Prostate gland (tissue), 2 donors: ENCODE data around the gene ZCCHC13. TPM values are rescaled to one million over a fixed set of nuclear protein-coding genes. Genes with fewer than 3 reads are reported as not detected.
"Not testable (repeated sequence)": the region's sequence is repeated elsewhere in the genome, so short reads cannot be mapped to it uniquely, and the experiment has no call there.

ENCODE experiments used
- DNase-seq: peaks from one replicate; pipeline ENCODE4 v3.0.0-alpha.2; 2019; ENCODE audit warnings: low spot score
- H3K27ac ChIP-seq, 2 donors: fragments of 200-600 bp; sonication (generic); 2 replicates each; pipeline ENCODE4 v1.5.1; 2017 to 2019
- H3K27me3 ChIP-seq: fragments of 200-600 bp; sonication (generic); replicated peaks from 2 replicates; pipeline ENCODE4 v1.5.1; 2019; ENCODE audit not compliant: insufficient read depth
- H3K36me3 ChIP-seq, 2 donors: fragments of 200-600 bp; sonication (generic); 1 replicate in 1 of 2; 2 replicates in 1 of 2; pipeline versions ENCODE4 v1.5.1 to v1.8.1; 2017 to 2019
- H3K4me1 ChIP-seq: fragments of 200-600 bp; sonication (generic); replicated peaks from 2 replicates; pipeline ENCODE4 v1.5.1; 2019
- H3K4me3 ChIP-seq, 2 donors: fragments of 200-600 bp; sonication (generic); 2 replicates each; pipeline ENCODE4 v1.5.1; 2017 to 2019
- H3K9me3 ChIP-seq: fragments of 200-600 bp; sonication (generic); 2 replicates; pipeline ENCODE4 v1.5.1; 2017
- POLR2A ChIP-seq: fragments of 450-650 bp; IDR thresholded peaks from one replicate; pipeline ENCODE4 v1.6.1; 2016; ENCODE audit warnings: antibody characterized with exemption, mild to moderate bottlenecking
- POLR2AphosphoS5 ChIP-seq: sonication (generic); formaldehyde crosslinking; IDR thresholded peaks from one replicate; pipeline ENCODE4 v1.6.1; 2017; ENCODE audit warnings: antibody characterized with exemption
- WGBS: methylation state at CpG from one replicate; pipeline ENCODE4 v1.1.5; 2018; 5-methylcytosine and 5-hydroxymethylcytosine counted together
- intact Hi-C: fragments of 100-400 bp; cut with DNase I; formaldehyde crosslinking; loops from one replicate; pipeline ENCODE4 v1.14.2; 2022
- total RNA-seq, 2 donors: library from RNA; depleted of rRNA; stranded (reverse); fragments of >200 nt; gene quantifications; one replicate each; pipeline ENCODE4 v1.1.0, GENCODE V29; 2016
- TF ChIP-seq, protein P1 (sequence below), 4 experiments: fragments of 200-600 bp in 2 of 4; fragments of 450-650 bp in 2 of 4; sonication (generic) in 2 of 4; IDR thresholded peaks; 1 replicate in 3 of 4; 2 replicates in 1 of 4; pipeline ENCODE4 v1.5.1; 2016 to 2019; ENCODE audit warnings: antibody characterized with exemption in 4 of 4, mild to moderate bottlenecking in 2 of 4, moderate library complexity in 2 of 4

ZCCHC13 gene
- total RNA-seq, 2 donors from 2014 or later: 3.7 TPM; not detected in 1

DNA sequence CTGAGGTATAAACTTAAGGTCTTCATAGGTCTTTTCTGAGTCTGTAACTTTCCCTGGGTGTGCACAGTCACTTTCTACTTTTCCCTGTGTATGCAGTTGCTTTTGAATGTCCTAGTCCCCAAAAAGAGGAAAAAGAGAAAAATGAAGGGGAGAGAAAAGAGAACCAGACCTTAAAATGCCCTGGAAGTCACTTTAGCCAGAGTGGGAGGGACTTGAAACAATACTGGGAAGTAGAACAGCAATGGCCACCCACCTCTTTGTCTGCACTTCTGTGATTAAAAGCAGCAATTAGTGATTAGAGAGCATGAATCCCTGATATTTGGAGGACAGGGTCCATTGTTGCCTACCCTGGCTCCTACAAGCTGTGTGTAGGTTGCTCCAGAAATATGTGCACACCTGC is 36.1 kb downstream of the ZCCHC13 start:
- Histone ChIP-seq H3K36me3 (no peaks in the 10 kb centered on the region), H3K27ac (no peak overlapping the region), H3K4me3 (no peak overlapping the region), H3K27me3 (no peaks in the 10 kb centered on the region), H3K4me1 (no peaks in the 10 kb centered on the region), H3K9me3 (no peaks in the 10 kb centered on the region)
- intact Hi-C loops: no loop called here
- no peak for DNase-seq
- TF ChIP-seq POLR2AphosphoS5: no peak
- no peak for TF ChIP-seq POLR2A
- TF ChIP-seq, protein P1, sequence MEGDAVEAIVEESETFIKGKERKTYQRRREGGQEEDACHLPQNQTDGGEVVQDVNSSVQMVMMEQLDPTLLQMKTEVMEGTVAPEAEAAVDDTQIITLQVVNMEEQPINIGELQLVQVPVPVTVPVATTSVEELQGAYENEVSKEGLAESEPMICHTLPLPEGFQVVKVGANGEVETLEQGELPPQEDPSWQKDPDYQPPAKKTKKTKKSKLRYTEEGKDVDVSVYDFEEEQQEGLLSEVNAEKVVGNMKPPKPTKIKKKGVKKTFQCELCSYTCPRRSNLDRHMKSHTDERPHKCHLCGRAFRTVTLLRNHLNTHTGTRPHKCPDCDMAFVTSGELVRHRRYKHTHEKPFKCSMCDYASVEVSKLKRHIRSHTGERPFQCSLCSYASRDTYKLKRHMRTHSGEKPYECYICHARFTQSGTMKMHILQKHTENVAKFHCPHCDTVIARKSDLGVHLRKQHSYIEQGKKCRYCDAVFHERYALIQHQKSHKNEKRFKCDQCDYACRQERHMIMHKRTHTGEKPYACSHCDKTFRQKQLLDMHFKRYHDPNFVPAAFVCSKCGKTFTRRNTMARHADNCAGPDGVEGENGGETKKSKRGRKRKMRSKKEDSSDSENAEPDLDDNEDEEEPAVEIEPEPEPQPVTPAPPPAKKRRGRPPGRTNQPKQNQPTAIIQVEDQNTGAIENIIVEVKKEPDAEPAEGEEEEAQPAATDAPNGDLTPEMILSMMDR (IDR thresholded peaks at IDR 0.05): no peak

DNA sequence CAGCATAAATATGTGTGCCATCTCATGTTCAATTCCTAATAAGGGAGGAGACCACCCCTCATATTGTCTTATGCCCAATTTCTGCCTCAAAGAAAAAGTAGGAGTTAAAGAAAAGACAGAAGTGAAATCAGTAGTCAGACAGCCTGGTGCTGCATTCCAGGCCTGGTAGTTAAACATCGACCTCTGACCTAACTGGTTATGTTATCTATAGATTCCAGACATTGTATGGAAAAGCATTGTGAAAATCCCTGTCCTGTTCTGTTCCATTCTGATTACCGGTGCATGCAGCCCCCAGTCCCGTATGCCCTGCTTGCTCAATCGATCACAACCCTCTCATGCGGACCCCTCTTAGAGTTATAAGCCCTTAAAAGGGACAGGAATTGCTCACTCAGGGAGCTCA is 38.2 kb downstream of the ZCCHC13 start:
- H3K27ac ChIP-seq, DNase-seq, H3K9me3 ChIP-seq, H3K36me3 ChIP-seq, intact Hi-C loops, H3K4me1 ChIP-seq, H3K27me3 ChIP-seq, H3K4me3 ChIP-seq: not testable (repeated sequence)
- WGBS: 80% methylated on average over 5 of the region's 5 CpGs

DNA sequence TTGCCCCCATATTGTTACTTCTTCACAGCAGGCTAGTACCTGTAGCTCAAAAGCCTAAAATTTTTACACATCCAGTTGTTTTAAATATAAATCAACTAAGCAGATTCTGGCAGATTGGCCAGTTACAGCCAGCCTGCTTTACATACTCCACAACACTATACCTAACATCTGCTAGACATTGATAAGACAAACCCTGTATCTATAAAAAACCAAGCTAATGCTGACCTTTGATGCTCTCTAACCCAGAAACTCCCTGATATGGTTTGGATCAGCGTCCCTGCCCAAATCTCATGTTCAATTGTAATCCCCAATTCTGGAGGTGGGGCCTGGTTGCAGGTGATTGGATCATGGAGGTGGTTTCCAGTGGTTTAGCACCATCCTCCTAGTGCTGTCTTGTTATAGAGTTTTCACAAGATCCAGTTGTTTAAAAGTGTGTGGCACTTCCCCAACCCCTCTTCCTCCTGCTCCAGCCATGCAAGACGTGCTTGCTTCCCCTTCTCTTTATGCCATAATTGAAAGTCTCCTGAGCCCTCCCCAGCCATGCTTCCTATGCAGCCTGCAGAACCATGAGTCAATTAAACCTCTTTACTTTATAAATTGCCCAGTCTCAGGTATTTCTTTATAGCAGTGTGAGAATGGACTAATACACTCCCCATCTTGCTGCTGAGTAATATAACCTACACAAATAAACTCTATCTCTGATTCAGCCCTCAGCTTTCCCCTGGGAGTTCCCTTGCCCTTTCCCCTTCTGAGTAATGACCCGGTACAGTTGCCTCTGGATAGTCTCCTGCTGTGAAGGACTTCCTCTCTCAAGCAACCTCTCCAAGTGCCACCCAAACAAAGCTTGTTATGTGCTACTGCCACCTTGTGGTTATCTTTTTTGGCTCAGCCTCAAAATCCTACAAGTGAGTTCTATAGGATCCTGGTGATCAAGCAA is 39.6 kb downstream of the ZCCHC13 start:
- intact Hi-C loops: no loop called here
- H3K4me3 ChIP-seq: no peak overlapping the region
- no peaks in the 10 kb centered on the region for H3K9me3 ChIP-seq
- DNase-seq: peak; percentile 15
- no peaks in the 10 kb centered on the region for H3K36me3 ChIP-seq
- H3K27ac ChIP-seq: no peak overlapping the region
- no peaks in the 10 kb centered on the region for H3K27me3 ChIP-seq
- no peaks in the 10 kb centered on the region for H3K4me1 ChIP-seq
- 53% methylated on average over 3 of the region's 3 CpGs for WGBS
- TF ChIP-seq, protein P1 (IDR thresholded peaks at IDR 0.05): peak in 3 of 4 experiments; percentile 38 to 44 (median 42)
- TF ChIP-seq POLR2AphosphoS5: no peak

DNA sequence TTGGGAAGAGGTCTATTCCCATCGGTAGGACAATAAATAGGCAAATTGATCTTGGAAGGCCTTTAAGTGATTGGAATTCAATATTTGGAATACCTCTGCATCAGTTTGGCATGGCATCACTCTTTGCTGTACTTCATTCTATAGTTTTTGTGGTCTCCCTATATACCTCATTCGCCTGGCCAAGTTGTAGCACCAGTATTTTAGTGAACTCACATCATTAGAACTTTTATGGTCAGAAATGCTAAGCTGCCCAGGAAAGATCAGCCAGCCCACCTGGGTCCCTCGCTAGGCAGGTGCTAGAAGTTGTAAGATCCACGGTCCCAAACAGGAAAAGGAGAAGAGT is 40.3 kb downstream of the ZCCHC13 start:
- Histone ChIP-seq H3K27ac (no peak overlapping the region), H3K4me3 (no peak overlapping the region), H3K36me3 (no peaks in the 10 kb centered on the region), H3K4me1 (no peaks in the 10 kb centered on the region), H3K9me3 (no peaks in the 10 kb centered on the region), H3K27me3 (no peaks in the 10 kb centered on the region)
- intact Hi-C loops: no loop called here
- no peak for DNase-seq
- WGBS: 81% methylated on average over 4 of the region's 4 CpGs
- TF ChIP-seq, protein P1 (IDR thresholded peaks at IDR 0.05): no peak
- no peak for TF ChIP-seq POLR2AphosphoS5
- no peak for TF ChIP-seq POLR2A

DNA sequence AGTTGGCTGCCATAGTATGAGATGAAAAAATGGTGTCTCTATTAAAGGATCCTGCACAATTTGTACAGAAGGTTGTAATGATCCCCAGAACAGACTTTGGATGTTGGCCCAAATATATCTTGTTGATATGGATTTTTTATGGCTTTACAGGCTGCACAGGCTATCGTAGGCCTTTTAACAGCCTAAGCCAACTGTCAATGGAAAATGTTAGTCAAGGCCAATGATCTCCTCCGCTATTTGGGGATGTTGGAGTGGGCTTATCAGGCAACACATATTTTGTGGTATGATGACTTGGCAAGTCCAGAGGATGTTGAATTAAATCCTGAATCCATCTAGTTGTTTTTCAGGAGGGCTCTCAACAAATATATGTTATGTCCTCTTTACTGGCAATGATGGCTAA is 42.1 kb downstream of the ZCCHC13 start:
- Histone ChIP-seq H3K4me1 (no peaks in the 10 kb centered on the region), H3K9me3 (no peaks in the 10 kb centered on the region), H3K27ac (no peak overlapping the region), H3K27me3 (no peaks in the 10 kb centered on the region), H3K4me3 (no peak overlapping the region), H3K36me3 (no peaks in the 10 kb centered on the region)
- intact Hi-C loops: no loop called here
- WGBS: 75% methylated on average over 2 of the region's 2 CpGs
- no peak for DNase-seq
- TF ChIP-seq, protein P1 (IDR thresholded peaks at IDR 0.05): no peak
- TF ChIP-seq POLR2A: no peak
- TF ChIP-seq POLR2AphosphoS5: no peak
